RWPE1 (cell line): ENCODE data around the gene MANBA.
A peak's percentile ranks its signal among the peaks of the same experiment; 100 is the strongest.

Experiments used
- CTCF ChIA-PET: fragments of 350-600 bp; sonication (Branson Sonifier 250); formaldehyde crosslinking; extraction: SDS; loops from one replicate; lab custom pipeline; 2021; lab: Yijun Ruan, JAX
- POLR2A ChIA-PET: fragments of 400-600 bp; formaldehyde crosslinking; extraction: SDS; loops from one replicate; lab custom pipeline; 2020; ENCODE audit warnings: antibody characterized with exemption; ENCODE audit not compliant: low non-redundant PET; lab: Yijun Ruan, JAX
- DNase-seq: peaks from one replicate; pipeline ENCODE4 v3.0.0; 2012; ENCODE audit warnings: low spot score
- H3K27ac ChIP-seq: fragments of 450-650 bp; 2 replicates; pipeline ENCODE4 v1.5.1; 2017
- TF ChIP-seq, protein P1 (sequence below): fragments of 450-650 bp; conservative IDR thresholded peaks from 2 replicates; pipeline ENCODE4 v1.5.1; 2017; ENCODE audit warnings: low read depth, mild to moderate bottlenecking

The MANBA gene

GRCh38 chr4:102687982-102688433, 72.8 kb downstream of the MANBA start:
- CTCF ChIA-PET, result no interaction called here
- no peak for DNase-seq
- peak overlapping the region; percentile 76 for H3K27ac ChIP-seq
- TF ChIP-seq, protein P1, sequence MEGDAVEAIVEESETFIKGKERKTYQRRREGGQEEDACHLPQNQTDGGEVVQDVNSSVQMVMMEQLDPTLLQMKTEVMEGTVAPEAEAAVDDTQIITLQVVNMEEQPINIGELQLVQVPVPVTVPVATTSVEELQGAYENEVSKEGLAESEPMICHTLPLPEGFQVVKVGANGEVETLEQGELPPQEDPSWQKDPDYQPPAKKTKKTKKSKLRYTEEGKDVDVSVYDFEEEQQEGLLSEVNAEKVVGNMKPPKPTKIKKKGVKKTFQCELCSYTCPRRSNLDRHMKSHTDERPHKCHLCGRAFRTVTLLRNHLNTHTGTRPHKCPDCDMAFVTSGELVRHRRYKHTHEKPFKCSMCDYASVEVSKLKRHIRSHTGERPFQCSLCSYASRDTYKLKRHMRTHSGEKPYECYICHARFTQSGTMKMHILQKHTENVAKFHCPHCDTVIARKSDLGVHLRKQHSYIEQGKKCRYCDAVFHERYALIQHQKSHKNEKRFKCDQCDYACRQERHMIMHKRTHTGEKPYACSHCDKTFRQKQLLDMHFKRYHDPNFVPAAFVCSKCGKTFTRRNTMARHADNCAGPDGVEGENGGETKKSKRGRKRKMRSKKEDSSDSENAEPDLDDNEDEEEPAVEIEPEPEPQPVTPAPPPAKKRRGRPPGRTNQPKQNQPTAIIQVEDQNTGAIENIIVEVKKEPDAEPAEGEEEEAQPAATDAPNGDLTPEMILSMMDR, result no peak
- POLR2A ChIA-PET, result no interaction called here

DNA sequence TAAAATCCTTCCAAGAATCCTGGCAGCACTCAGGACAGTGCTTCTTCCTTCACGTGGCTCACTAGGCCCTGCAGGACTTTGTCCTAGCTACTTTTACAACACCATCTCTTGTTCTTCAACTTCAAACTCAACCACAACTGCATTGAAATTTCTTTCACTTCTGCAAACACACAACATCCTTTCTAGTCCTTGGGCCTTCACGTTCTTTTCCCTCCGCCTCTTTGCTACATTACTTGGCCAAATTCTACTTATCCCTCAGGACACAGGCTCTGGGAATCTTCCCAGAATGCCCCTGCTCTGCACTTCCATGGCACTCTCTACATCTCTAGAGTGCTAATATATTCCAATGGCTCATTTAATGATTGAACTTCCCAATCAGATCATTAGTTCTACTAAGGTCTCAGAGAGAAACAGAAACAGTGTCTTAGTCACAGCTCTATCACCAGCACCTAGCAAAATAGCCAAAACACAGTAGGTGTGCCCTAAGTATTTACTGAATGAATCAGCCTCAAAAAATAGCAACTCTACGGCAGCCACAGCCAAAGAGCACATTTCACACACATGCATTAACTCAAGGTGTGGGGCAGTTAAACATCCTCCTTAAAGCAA, 73.3 kb downstream of the MANBA start:
- peak; percentile 74 for DNase-seq
- POLR2A ChIA-PET, result no interaction called here
- H3K27ac ChIP-seq, result no peak overlapping the region
- TF ChIP-seq, protein P1, result no peak
- CTCF ChIA-PET, result no interaction called here

DNA sequence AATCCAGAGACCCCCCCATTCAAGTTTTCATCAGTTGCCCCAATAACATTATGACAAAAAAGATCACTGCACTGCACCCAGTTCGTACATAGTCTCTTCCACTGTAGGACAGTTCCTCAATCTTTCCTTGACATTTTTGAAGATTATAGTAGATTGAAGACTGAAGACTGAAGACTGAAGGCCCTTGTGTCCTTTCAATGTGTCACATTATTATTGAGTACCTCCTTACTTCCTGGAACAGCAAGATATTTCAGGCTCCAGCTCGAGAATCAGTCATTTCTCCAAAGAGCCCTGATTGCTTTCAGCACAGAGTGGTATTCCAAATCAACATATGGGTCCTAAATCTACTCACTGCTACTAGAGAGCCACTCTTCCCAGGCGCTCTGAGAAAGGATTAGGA, 75.0 kb downstream of the MANBA start:
- ChIA-PET POLR2A (no interaction called here), CTCF (no interaction called here)
- TF ChIP-seq, protein P1, result no peak
- DNase-seq, result no peak
- no peak overlapping the region for H3K27ac ChIP-seq

DNA sequence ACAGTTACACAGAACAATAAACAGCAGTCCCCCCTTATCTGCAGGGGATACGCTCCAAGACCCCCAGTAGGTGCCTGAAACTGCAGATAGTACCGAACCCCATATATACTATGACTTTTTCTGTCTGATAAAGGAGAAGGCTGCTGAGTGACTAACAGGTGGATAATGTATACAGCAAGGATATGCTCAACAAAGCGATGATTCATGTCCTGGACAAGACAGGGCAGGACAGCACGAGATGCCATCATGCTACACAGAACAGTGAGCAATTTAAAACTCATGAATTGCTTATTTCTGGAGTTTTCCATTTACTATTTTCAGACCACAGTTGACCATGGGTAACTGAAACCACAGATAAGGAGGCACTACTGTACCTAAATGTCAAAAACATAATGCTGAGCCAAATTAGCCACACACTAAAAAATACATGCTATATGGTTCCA, 76.1 kb downstream of the MANBA start:
- peak; percentile 69 for DNase-seq
- CTCF ChIA-PET, result no interaction called here
- POLR2A ChIA-PET, result no interaction called here
- H3K27ac ChIP-seq, result no peak overlapping the region
- TF ChIP-seq, protein P1, result no peak

DNA sequence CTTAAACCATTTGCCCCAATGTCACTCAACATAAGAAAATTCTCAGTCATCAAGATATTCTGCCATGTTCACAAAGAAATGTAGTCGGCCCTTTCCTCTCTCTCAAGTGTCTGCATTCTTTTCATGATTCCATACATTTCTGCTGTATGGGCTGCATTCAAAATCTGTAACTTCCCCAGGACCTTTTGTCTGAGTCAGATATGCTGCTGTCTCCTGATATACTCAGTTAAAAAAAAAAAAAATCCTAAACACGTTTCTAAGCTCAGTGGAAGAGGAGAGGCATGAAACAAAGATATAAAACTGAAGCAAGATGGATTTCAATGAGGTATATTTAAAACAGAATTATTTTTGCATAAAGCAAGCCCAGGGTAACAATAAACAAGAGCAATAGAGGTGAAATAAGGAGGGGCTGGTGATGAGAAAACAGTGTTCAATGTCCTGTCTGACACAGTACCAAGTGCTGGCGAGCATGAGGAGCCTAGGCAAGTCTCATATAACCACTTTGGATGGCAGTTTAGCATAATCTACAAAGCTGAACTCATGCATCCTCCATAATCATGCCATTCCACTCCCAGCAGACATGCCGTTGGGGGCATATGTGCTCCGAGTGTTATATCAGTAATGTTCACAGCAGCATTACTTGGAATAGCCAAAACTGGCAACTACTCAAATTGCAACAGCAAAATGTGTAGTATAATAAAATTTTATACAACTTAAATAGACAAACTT, 76.7 kb downstream of the MANBA start:
- ChIA-PET CTCF (no interaction called here), POLR2A (no interaction called here)
- no peak overlapping the region for H3K27ac ChIP-seq
- TF ChIP-seq, protein P1, result no peak
- no peak for DNase-seq

DNA sequence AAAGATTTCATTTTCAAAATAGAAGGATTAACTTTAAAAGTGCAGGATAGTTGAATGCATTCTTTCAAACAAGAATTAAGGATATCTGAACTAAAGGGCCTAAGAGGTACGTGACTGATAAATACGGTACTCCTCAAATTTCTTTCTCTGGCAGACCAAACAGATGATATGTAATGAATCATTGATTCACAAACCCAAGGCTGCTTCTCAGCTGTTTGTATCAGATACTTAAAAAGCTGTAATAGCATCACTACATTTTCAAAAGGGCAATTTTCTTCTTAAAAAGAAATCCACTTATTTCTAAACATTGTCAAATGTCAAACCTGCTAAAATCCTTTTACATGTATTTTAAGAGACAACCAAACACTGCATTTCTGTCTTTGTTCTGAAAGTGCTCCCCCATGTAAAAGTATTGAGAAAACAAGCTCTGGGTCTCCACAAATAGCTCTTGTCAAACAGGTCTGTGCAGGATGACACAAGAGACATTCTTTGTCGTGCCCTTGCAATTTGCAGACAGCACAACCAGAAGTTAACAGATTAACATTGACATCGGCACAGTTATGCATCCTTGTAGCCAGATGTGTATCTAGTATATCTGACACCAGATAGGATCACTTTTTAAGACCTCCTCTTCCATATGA, 82.0 kb downstream of the MANBA start:
- no peak for DNase-seq
- ChIA-PET CTCF (interaction anchor here (0.7 kb wide), 1 partner anchor 119 kb away, joined by 3 read pairs; no protein-coding TSS in a partner anchor), POLR2A (no interaction called here)
- H3K27ac ChIP-seq, result no peak overlapping the region
- TF ChIP-seq, protein P1, result no peak
